ENCODE measurements around the gene MRPL23. TPM values are rescaled to one million over a fixed set of nuclear protein-coding genes. Genes with fewer than 3 reads are reported as not detected.

Gene MRPL23
- total RNA-seq, 1 donor from 2014 or later: 148 TPM

GRCh38 chr11:1942558-1943260, 4.4 kb upstream of the MRPL23 start:
- Histone ChIP-seq H3K4me1 (peaks cover 11% of the 10 kb centered on the region), H3K27ac (no peak overlapping the region), H3K27me3 (no peaks in the 10 kb centered on the region), H3K36me3 (no peaks in the 10 kb centered on the region), H3K9me3 (no peaks in the 10 kb centered on the region), H3K4me3 (no peak overlapping the region)
- no peak for DNase-seq (ENCODE audit: extremely low spot score in 2 of 2)
- no peak for TF ChIP-seq CTCF (IDR thresholded peaks at IDR 0.05)
- TF ChIP-seq POLR2AphosphoS5 (IDR thresholded peaks at IDR 0.05; ENCODE audit: insufficient read depth in 1 of 2, low read depth in 1 of 2): no peak
- no peak for TF ChIP-seq POLR2A (IDR thresholded peaks at IDR 0.05)
- intact Hi-C loops (cut with DNase I): no loop called here

GRCh38 chr11:1943576-1943975, 3.6 kb upstream of the MRPL23 start:
- Histone ChIP-seq H3K27me3 (no peaks in the 10 kb centered on the region), H3K27ac (no peak overlapping the region), H3K4me3 (no peak overlapping the region), H3K36me3 (no peaks in the 10 kb centered on the region), H3K9me3 (no peaks in the 10 kb centered on the region), H3K4me1 (peaks cover 7% of the 10 kb centered on the region)
- intact Hi-C loops (cut with DNase I): no loop called here
- no peak for TF ChIP-seq POLR2A (IDR thresholded peaks at IDR 0.05)
- no peak for TF ChIP-seq POLR2AphosphoS5 (IDR thresholded peaks at IDR 0.05; ENCODE audit: insufficient read depth in 1 of 2, low read depth in 1 of 2)
- no peak for TF ChIP-seq CTCF (IDR thresholded peaks at IDR 0.05)
- DNase-seq (ENCODE audit: extremely low spot score in 2 of 2): no peak

GRCh38 chr11:1943977-1944376, 3.2 kb upstream of the MRPL23 start:
- Histone ChIP-seq H3K27me3 (no peaks in the 10 kb centered on the region), H3K9me3 (no peaks in the 10 kb centered on the region), H3K36me3 (no peaks in the 10 kb centered on the region), H3K27ac (no peak overlapping the region), H3K4me3 (no peak overlapping the region), H3K4me1 (peaks cover 3% of the 10 kb centered on the region)
- intact Hi-C loops (cut with DNase I): no loop called here
- TF ChIP-seq POLR2AphosphoS5 (IDR thresholded peaks at IDR 0.05; ENCODE audit: insufficient read depth in 1 of 2, low read depth in 1 of 2) (no peak), POLR2A (IDR thresholded peaks at IDR 0.05) (no peak), CTCF (IDR thresholded peaks at IDR 0.05) (no peak)
- no peak for DNase-seq (ENCODE audit: extremely low spot score in 2 of 2)

GRCh38 chr11:1947592-1948237, 583 bp downstream of the MRPL23 start:
- H3K27ac ChIP-seq: no peak overlapping the region
- H3K9me3 ChIP-seq: no peaks in the 10 kb centered on the region
- H3K27me3 ChIP-seq: no peaks in the 10 kb centered on the region
- TF ChIP-seq POLR2A (IDR thresholded peaks at IDR 0.05) (no peak), POLR2AphosphoS5 (IDR thresholded peaks at IDR 0.05; ENCODE audit: insufficient read depth in 1 of 2, low read depth in 1 of 2) (no peak), CTCF (IDR thresholded peaks at IDR 0.05) (no peak)
- intact Hi-C loops (cut with DNase I): no loop called here
- DNase-seq (ENCODE audit: extremely low spot score in 2 of 2): no peak
- no peak overlapping the region for H3K4me3 ChIP-seq
- H3K4me1 ChIP-seq: no peaks in the 10 kb centered on the region
- H3K36me3 ChIP-seq: no peaks in the 10 kb centered on the region

GRCh38 chr11:1948389-1948788, 1.3 kb downstream of the MRPL23 start:
- TF ChIP-seq CTCF (IDR thresholded peaks at IDR 0.05) (no peak), POLR2A (IDR thresholded peaks at IDR 0.05) (no peak), POLR2AphosphoS5 (IDR thresholded peaks at IDR 0.05; ENCODE audit: insufficient read depth in 1 of 2, low read depth in 1 of 2) (no peak)
- DNase-seq (ENCODE audit: extremely low spot score in 2 of 2): no peak
- no peak overlapping the region for H3K27ac ChIP-seq
- H3K9me3 ChIP-seq: no peaks in the 10 kb centered on the region
- no peaks in the 10 kb centered on the region for H3K27me3 ChIP-seq
- no peak overlapping the region for H3K4me3 ChIP-seq
- intact Hi-C loops (cut with DNase I): no loop called here
- no peaks in the 10 kb centered on the region for H3K4me1 ChIP-seq
- no peaks in the 10 kb centered on the region for H3K36me3 ChIP-seq
